ELR (cell line): ENCODE results near the gene GPC6.

Experiments
- DNase-seq: peaks from one replicate; pipeline ENCODE4 v3.0.0-alpha.2; 2015; ENCODE audit warnings: low read depth

Gene GPC6

DNA sequence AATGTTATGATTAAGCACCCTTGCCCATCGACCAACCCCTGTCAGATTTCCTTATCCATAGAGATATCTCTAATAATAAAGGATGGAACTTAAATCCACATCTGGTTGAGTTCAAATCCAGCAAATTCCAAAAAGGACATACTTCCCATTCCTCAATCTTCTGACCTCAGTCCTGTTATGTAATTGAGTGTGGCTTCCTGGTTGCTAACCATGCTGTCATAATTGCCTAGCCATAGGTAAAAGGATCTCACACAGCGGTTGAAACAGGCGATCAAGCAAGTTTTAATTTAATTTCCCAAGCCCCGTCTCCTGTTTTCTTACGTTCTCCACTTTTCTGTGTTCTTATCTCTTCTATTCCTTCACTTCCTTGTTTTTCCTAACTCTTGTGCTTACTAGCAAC, 550.3 kb downstream of the GPC6 start:
- DNase-seq = peak; percentile 68

DNA sequence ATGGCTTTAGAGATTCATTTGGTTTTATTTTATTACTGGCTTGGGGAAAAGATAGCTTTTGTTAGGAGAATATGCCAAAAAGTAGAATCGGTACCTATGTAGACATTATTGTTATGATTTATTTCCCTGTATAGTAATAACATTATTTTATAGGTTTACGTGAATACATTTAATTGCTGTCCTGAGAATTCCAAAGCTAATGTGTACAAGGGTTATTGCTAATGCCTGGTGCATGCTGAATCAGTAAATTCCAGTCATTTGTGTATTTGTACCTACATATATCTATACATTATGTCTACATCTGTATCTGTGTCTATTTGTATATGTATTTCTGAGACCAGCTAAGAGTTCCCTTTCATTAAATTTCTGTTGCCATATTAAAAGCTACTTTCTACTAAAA, 550.9 kb downstream of the GPC6 start:
- no peak for DNase-seq

DNA sequence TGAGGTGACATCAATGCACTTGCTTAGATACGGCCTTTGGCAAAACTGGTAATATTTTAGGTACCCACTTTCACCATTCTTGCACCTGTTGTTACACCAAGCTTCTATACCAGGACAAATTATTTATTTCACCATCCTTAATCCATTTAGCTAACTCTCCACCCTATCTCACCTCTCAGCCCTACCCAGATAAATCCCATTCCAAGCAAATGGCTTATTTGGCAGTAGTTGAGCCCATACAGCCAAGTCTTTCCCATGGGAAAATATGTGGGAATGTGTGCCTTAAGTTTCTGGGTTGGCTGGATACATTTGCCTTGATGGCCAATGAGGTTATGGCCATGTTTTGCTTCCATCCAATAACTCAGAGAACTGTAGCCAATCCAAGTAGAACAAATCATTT, 551.9 kb downstream of the GPC6 start:
- DNase-seq = no peak

GRCh38 chr13:93784191-93784590, 557.6 kb downstream of the GPC6 start:
- DNase-seq = no peak

- DNase-seq = no peak
Measured at GRCh38 chr13:93786846-93787489, 560.4 kb downstream of the GPC6 start.

- no peak for DNase-seq
Measured at GRCh38 chr13:93788456-93788855, 561.8 kb downstream of the GPC6 start.

DNA sequence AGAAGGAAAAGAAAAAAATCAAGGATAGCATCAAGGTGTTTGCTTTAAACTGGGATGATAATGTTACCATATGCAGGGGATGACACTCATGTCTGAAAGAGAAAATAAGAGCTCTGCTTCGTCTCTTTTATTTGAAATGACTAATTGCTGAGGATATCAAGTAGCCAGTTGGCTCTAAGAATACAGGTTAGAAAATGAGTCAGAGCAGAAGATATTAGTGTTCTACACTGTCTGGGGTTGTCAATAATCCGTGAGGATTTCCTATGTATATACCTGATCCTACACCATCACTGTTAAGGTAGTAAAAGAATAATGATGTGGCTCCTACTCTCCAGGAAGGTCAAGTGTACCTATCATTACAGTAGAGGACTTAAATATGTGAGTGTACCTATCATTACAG, 562.5 kb downstream of the GPC6 start:
- no peak for DNase-seq

DNA sequence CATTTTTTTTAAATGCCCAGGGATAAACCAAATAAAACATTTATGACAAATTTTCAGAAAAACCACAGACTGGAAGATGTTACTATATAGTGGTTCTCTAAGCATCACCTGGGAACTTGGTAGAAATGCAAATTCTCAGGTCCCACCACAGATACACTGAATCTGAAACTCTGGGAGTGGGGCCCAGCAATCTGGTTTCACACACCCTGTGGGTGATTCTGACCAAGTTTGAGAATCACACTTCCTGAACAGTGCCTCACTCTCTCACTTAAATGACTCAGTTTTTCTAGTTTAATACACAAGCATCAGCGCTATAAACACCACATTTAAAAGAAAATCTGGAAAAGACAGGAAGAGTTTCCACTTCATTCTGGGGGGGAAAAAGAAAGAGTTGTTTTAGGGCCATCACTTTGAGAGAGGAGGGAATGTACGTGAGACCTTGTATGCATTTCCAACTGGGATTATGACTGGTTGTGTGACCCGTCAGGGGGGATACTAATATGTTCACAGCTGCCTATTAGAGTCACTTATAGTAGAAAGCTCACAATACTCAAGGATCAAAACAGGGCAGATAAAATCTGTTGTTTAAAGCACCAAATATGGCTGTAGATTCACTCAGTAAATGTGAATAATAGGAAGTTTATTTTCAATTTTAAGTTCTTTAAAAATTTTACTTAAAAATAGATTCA, 567.7 kb downstream of the GPC6 start:
- DNase-seq = no peak

DNA sequence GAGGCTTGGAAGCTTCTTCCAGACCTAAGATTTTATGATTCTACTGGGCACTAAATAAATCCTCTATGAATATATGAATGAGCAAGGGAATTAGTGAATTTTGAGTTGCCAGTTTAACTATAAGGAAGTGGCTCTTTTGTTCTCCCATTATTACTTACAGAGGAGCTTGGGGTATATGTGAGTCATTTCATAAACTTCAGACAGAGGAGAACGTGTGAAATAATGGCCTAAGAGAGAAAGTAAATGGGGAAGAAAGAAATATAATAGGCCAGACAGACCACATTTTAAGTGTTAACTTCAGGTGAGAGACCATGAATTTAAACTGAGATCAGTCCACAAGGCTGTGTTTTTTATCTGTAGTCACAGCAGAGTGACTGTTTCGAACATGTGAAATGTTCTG, 570.9 kb downstream of the GPC6 start:
- DNase-seq = no peak

- no peak for DNase-seq
Measured at GRCh38 chr13:93800342-93800741, 573.7 kb downstream of the GPC6 start.

GRCh38 chr13:93805736-93806135, 579.1 kb downstream of the GPC6 start:
- no peak for DNase-seq

- no peak for DNase-seq
Measured at GRCh38 chr13:93806861-93807260, 580.3 kb downstream of the GPC6 start.

GRCh38 chr13:93810264-93810663, 583.7 kb downstream of the GPC6 start:
- no peak for DNase-seq

DNA sequence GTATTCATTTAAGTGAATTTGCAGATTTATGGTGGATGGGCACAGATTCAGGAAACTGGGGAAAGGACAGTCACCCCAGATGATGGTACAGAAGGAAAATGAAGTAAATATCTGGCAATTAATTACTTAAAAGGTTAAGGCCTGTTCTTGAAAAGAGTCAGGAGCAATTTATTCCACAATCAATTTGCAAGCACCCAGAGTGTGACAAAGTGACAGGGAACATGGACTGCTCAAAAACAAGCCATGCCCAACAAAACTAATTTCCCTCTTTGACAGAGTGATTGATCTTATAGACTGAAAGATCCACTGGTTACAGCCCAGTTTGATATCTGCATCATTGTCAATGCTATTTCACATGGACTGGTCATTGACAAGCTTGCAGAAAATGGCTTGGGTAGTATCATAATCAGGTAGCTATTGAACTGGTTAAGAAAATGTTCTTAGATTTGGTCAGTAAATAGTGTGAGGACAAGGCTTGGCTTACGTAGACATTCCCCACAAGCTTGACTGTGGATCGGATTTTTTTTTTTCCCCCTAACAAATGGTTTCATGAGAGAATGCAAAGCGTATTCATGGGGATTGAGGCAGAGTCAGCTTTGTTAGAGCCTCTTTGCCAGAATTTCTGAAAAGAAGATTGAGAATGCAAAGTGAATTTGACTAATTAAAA, 584.6 kb downstream of the GPC6 start:
- DNase-seq = no peak

DNA sequence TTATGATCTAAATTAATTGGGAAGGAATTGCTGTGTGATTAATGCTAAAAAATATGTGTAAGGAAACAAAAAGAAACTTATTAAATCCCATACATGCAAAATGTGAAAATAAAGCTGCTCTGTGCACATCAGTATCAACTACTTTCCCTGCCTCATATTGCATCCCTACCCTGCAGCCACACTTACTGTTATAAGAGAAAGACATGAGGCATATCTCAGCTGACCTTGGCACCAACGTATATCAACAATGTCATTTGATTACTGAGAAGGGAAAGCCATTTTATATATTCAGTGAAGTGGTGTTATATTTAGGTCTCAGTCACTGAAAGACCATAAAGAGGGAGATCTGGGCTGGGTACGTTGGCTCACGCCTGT, 585.1 kb downstream of the GPC6 start:
- no peak for DNase-seq

DNA sequence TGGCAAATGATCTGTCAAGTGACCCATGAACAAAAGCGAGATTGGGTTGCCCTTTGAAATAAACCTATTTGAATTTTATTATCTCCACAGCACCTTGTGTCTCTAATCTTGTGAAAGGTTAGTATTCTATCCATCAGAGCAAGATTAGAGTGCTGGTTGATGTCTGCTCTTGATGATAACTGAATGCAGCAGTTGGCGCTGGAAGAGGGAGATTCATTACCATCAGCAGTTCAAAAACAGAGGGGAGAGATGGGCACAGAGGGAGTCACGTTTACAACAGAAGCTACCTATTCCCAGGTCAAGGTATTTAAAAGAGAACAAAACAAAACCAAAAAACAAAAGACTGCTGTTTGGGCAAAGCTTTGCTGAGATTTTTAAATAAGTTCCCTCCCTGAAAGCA, 588.1 kb downstream of the GPC6 start:
- no peak for DNase-seq

DNA sequence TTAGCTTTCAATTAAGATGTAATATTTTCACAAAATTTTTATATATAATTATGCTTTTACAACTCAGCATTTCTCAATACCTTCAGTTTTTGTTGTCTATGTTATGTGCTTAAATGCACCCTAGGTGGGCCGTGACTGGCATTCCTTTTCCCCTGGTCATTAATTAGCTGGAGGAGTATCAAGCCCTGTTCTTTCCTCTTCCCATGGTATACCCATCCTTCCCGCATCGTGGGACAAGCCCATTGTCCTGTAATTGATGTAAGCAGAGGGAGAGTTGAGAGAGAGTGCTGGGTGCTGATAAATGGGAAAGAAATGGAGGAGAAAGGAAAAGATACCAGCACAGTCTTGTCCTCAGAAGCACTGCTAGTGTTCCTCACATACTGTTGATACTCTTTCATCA, 591.7 kb downstream of the GPC6 start:
- DNase-seq = no peak

DNA sequence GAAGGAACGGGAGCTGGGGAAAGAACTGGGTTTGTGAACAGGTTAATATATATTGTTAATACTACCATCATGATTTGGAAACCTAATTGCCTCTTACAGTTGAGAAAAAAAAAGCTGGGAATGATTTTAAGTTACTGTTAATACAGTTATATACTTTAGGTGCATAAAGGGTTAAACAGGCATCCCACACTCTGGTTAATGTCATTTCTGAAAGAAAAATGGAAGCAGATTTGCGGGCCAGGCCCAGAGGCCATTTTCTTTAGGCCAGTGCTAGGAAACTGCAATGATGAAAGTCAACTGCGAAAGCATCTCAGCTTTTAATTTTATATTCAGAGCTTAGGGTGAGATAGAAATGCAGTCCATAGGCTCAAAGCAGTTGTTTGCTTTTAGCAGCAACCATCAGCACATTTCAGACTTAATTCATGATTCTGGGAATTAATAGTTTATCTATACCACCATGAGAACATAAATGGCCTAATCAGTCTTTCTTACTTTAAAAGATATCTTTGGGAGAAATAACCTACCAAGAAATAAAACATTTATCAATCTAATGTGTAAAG, 592.8 kb downstream of the GPC6 start:
- no peak for DNase-seq

DNA sequence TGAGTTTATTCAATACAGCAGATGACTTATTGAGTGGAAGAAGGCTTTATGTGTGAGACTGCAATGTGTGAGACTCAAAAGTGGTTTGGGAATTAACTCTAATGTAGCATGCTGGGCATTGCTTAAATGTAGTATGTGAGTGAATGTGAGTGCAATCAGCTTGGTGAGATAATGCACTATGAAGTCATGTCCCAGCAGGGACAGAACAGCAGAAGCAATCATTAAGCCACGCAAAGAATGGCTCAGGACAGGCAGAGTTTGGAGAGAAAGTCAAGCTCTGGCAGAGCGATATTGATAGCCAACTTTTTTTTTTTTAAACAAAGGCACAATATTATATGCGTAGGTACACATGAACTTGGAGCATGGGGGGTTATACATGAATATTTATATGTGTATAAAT, 597.7 kb downstream of the GPC6 start:
- DNase-seq = no peak

GRCh38 chr13:93834051-93834450, 607.4 kb downstream of the GPC6 start:
- no peak for DNase-seq

DNA sequence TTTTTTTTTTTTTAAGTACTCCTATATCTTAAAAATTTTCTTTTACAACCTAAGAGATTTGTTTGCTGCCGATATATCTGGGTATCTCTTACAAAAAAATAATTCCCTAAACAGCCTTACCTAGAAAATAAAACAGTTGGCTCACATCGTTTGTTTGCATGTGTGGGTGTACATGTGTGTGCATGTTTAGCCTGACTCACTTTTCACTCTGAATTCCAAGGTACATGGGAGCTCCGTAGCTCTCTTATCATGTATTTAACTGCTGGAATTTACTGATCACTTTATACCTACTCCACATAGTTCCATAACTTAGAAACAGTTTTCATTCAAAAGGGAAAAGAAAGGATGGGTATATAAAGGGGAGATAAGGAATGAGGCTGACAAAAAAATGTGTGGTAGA, 616.5 kb downstream of the GPC6 start:
- DNase-seq = no peak

GRCh38 chr13:93847162-93847561, 620.6 kb downstream of the GPC6 start:
- peak; percentile 79 for DNase-seq

DNA sequence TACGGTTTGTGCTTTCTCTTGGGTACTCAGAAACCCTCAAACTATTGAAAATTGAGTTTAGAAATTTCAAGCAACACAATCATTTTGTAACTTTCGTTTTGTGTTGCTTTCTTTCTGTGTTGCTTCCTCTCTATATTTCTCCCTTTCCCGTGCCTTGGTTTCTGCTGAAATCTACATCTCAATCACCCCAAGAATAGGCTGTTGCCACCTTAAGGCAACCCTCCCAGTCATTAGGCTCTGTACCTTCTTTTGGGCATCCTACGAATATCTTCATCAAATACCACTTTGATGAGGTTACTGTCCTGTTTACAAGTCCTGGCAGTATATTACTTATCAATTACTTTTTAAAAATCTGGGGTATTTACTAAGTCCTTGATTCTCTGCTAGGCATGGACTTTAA, 621.6 kb downstream of the GPC6 start:
- no peak for DNase-seq
